ENCODE data around the gene ID3.

Gene ID3

GRCh38 chr1:23530087-23530746 is 29.1 kb downstream of the ID3 start:
- TF ChIP-seq JUND (IDR thresholded peaks at IDR 0.05; ENCODE audit: low read depth): no peak
- DNase-seq (ENCODE audit: low read depth in 1 of 2, low spot score in 1 of 2): peak in 1 of 2 experiments; percentile 23
- in situ Hi-C loops (cut with HindIII; ENCODE audit: low pct_unique_long_range_greater_than_20kb, low sequenced_read_pairs): no loop called here

GRCh38 chr1:23529146-23530086 is 29.9 kb downstream of the ID3 start:
- in situ Hi-C loops (cut with HindIII; ENCODE audit: low pct_unique_long_range_greater_than_20kb, low sequenced_read_pairs): no loop called here
- DNase-seq (ENCODE audit: low read depth in 1 of 2, low spot score in 1 of 2): peak in 1 of 2 experiments; percentile 22
- TF ChIP-seq JUND (IDR thresholded peaks at IDR 0.05; ENCODE audit: low read depth): no peak

- TF ChIP-seq JUND (IDR thresholded peaks at IDR 0.05; ENCODE audit: low read depth): no peak
- in situ Hi-C loops (cut with HindIII; ENCODE audit: low pct_unique_long_range_greater_than_20kb, low sequenced_read_pairs): no loop called here
- DNase-seq (ENCODE audit: low read depth in 1 of 2, low spot score in 1 of 2): peak in 1 of 2 experiments; percentile 91
Observed at GRCh38 chr1:23528250-23528978, 30.9 kb downstream of the ID3 start.

- TF ChIP-seq JUND (IDR thresholded peaks at IDR 0.05; ENCODE audit: low read depth): no peak
- in situ Hi-C loops (cut with HindIII; ENCODE audit: low pct_unique_long_range_greater_than_20kb, low sequenced_read_pairs): no loop called here
- DNase-seq (ENCODE audit: low read depth in 1 of 2, low spot score in 1 of 2): no peak
Observed at GRCh38 chr1:23527900-23528249, 31.4 kb downstream of the ID3 start.

- DNase-seq (ENCODE audit: low read depth in 1 of 2, low spot score in 1 of 2): no peak
- in situ Hi-C loops (cut with HindIII; ENCODE audit: low pct_unique_long_range_greater_than_20kb, low sequenced_read_pairs): no loop called here
- TF ChIP-seq JUND (IDR thresholded peaks at IDR 0.05; ENCODE audit: low read depth): no peak
Observed at GRCh38 chr1:23527366-23527765, 31.9 kb downstream of the ID3 start.

- no peak for TF ChIP-seq JUND (IDR thresholded peaks at IDR 0.05; ENCODE audit: low read depth)
- in situ Hi-C loops (cut with HindIII; ENCODE audit: low pct_unique_long_range_greater_than_20kb, low sequenced_read_pairs): no loop called here
- DNase-seq (ENCODE audit: low read depth in 1 of 2, low spot score in 1 of 2): no peak
Observed at GRCh38 chr1:23526329-23527041, 32.8 kb downstream of the ID3 start.

- no peak for DNase-seq (ENCODE audit: low read depth in 1 of 2, low spot score in 1 of 2)
- TF ChIP-seq JUND (IDR thresholded peaks at IDR 0.05; ENCODE audit: low read depth): no peak
- in situ Hi-C loops (cut with HindIII; ENCODE audit: low pct_unique_long_range_greater_than_20kb, low sequenced_read_pairs): no loop called here
Observed at GRCh38 chr1:23525558-23526250, 33.6 kb downstream of the ID3 start.

GRCh38 chr1:23524716-23525401 is 34.4 kb downstream of the ID3 start:
- no peak for TF ChIP-seq JUND (IDR thresholded peaks at IDR 0.05; ENCODE audit: low read depth)
- in situ Hi-C loops (cut with HindIII; ENCODE audit: low pct_unique_long_range_greater_than_20kb, low sequenced_read_pairs): no loop called here
- no peak for DNase-seq (ENCODE audit: low read depth in 1 of 2, low spot score in 1 of 2)

GRCh38 chr1:23524163-23524562 is 35.1 kb downstream of the ID3 start:
- TF ChIP-seq JUND (IDR thresholded peaks at IDR 0.05; ENCODE audit: low read depth): no peak
- no peak for DNase-seq (ENCODE audit: low read depth in 1 of 2, low spot score in 1 of 2)
- in situ Hi-C loops (cut with HindIII; ENCODE audit: low pct_unique_long_range_greater_than_20kb, low sequenced_read_pairs): no loop called here

- peak in 1 of 2 experiments; percentile 26 for DNase-seq (ENCODE audit: low read depth in 1 of 2, low spot score in 1 of 2)
- TF ChIP-seq JUND (IDR thresholded peaks at IDR 0.05; ENCODE audit: low read depth): no peak
- in situ Hi-C loops (cut with HindIII; ENCODE audit: low pct_unique_long_range_greater_than_20kb, low sequenced_read_pairs): no loop called here
Observed at GRCh38 chr1:23522244-23522982, 36.9 kb downstream of the ID3 start.

GRCh38 chr1:23521588-23521987 is 37.7 kb downstream of the ID3 start:
- in situ Hi-C loops (cut with HindIII; ENCODE audit: low pct_unique_long_range_greater_than_20kb, low sequenced_read_pairs): no loop called here
- no peak for DNase-seq (ENCODE audit: low read depth in 1 of 2, low spot score in 1 of 2)

More at GRCh38 chr1:23521588-23521987, 37.7 kb downstream of the ID3 start:
- TF ChIP-seq JUND (IDR thresholded peaks at IDR 0.05; ENCODE audit: low read depth): no peak
